Transverse colon (tissue), 3 donors: ENCODE measurements around the gene IFITM2.

Experiments used
- POLR2A ChIP-seq: fragments of 450-650 bp; IDR thresholded peaks from one replicate; pipeline ENCODE4 v1.6.1; 2016; ENCODE audit warnings: antibody characterized with exemption, mild to moderate bottlenecking, moderate library complexity
- TF ChIP-seq, protein P1 (sequence below), 5 experiments: fragments of 200-600 bp in 3 of 5; fragments of 450-650 bp in 2 of 5; sonication (generic) in 3 of 5; IDR thresholded peaks; 1 replicate in 2 of 5; 2 replicates in 3 of 5; pipeline ENCODE4 v1.5.1; 2016 to 2017; ENCODE audit warnings: antibody characterized with exemption in 5 of 5, inconsistent platforms in 3 of 5, mild to moderate bottlenecking in 2 of 5, moderate library complexity in 1 of 5

DNA sequence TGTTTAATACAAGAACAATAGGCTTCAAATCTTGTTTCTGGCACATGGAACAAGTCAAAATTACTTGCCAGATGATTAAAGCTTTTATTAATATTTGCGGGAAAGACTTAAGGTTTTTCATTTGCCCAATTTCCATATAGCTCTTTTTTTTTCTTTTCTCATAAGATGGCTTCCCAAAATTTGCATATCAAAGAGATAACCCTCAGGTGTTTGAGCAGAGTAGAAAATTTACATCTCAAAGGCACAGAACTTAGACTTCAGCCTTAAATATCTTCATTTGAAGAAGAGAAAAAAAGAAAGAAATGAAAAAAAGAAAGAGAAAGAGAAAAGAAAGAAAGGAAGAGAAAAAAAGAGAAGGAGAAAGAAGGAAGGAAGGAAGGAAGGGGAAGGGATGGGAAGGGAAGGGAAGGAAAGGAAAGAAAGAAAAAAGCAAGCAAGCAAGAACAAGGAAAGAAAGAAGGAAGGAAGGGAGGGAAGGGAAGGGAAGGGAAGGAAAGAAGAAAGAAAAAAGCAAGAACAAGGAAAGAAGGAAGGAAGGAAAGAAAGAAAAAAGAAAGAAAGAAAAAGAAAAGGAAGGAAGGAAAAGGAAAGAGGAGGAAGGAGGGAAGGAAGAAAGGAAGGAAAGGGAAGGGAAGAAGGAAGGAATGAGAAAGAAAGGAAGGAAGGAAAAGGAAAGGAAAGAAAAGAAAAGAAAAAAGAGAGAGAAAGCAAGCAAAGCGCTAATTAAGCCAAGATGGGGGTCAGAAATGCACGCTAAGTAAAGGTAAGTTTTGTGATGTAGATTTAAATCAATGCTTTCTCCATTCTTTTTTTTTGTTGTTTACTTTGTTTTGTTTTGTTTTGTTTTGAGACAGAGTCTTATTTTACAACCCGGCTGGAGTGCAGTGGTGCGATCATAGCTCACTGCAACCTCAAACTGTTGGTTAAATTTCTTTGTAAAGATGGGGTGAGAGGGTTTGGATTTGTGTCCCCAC, 33.2 kb downstream of the IFITM2 start:
- TF ChIP-seq POLR2A: no peak
- TF ChIP-seq, protein P1, sequence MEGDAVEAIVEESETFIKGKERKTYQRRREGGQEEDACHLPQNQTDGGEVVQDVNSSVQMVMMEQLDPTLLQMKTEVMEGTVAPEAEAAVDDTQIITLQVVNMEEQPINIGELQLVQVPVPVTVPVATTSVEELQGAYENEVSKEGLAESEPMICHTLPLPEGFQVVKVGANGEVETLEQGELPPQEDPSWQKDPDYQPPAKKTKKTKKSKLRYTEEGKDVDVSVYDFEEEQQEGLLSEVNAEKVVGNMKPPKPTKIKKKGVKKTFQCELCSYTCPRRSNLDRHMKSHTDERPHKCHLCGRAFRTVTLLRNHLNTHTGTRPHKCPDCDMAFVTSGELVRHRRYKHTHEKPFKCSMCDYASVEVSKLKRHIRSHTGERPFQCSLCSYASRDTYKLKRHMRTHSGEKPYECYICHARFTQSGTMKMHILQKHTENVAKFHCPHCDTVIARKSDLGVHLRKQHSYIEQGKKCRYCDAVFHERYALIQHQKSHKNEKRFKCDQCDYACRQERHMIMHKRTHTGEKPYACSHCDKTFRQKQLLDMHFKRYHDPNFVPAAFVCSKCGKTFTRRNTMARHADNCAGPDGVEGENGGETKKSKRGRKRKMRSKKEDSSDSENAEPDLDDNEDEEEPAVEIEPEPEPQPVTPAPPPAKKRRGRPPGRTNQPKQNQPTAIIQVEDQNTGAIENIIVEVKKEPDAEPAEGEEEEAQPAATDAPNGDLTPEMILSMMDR (IDR thresholded peaks at IDR 0.05): no peak
